Endodermal cell (in vitro differentiated cells): ENCODE measurements around the gene CD2. TPM values are rescaled to one million over a fixed set of nuclear protein-coding genes. Genes with fewer than 3 reads are reported as not detected.
A peak's percentile ranks its signal among the peaks of the same experiment; 100 is the strongest.

Experiments
- DNase-seq: peaks from one replicate; pipeline ENCODE4 v3.0.0-alpha.2; 2017
- H3K27ac ChIP-seq: 2 replicates; pipeline ENCODE4 v1.5.1; 2013; ENCODE audit warnings: mild to moderate bottlenecking, low read depth, low read length, moderate library complexity
- H3K27me3 ChIP-seq: 2 replicates; pipeline ENCODE4 v1.6.1; 2013; ENCODE audit warnings: mild to moderate bottlenecking, low read length, moderate library complexity; ENCODE audit not compliant: insufficient read depth, control insufficient read depth, poor library complexity, severe bottlenecking
- H3K36me3 ChIP-seq: 2 replicates; pipeline ENCODE4 v1.7.0; 2013; ENCODE audit warnings: mild to moderate bottlenecking, low read length, moderate library complexity; ENCODE audit not compliant: control insufficient read depth, insufficient read depth
- H3K4me1 ChIP-seq: one replicate; pipeline ENCODE4 v1.7.0; 2013; ENCODE audit warnings: low read length; ENCODE audit not compliant: control insufficient read depth, insufficient read depth
- H3K4me3 ChIP-seq: 2 replicates; pipeline ENCODE4 v1.5.1; 2013; ENCODE audit warnings: mild to moderate bottlenecking, low read length, moderate library complexity
- H3K9ac ChIP-seq: 2 replicates; pipeline ENCODE4 v1.6.1; 2013; ENCODE audit warnings: mild to moderate bottlenecking, low read length, moderate library complexity; ENCODE audit not compliant: poor library complexity, severe bottlenecking; ENCODE audit errors: extremely low read depth
- H3K9me3 ChIP-seq: 2 replicates; pipeline ENCODE4 v1.6.1; 2013; ENCODE audit warnings: mild to moderate bottlenecking, low read length, moderate library complexity; ENCODE audit not compliant: control insufficient read depth
- H3K27ac Mint-ChIP-seq: 2 replicates; pipeline ENCODE4 v1.8.0; 2020; ENCODE audit warnings: mixed read lengths
- H3K27me3 Mint-ChIP-seq: 2 replicates; pipeline ENCODE4 v1.8.0; 2021; ENCODE audit warnings: mild to moderate bottlenecking, mixed read lengths; ENCODE audit not compliant: insufficient read depth
- H3K36me3 Mint-ChIP-seq: 2 replicates; pipeline ENCODE4 v1.8.0; 2020; ENCODE audit warnings: low read depth, mixed read lengths
- H3K4me1 Mint-ChIP-seq: 2 replicates; pipeline ENCODE4 v1.8.0; 2020; ENCODE audit warnings: mixed read lengths
- H3K4me3 Mint-ChIP-seq: 2 replicates; pipeline ENCODE4 v1.8.0; 2020; ENCODE audit warnings: mild to moderate bottlenecking, moderate library complexity, mixed read lengths
- H3K9me3 Mint-ChIP-seq: 2 replicates; pipeline ENCODE4 v1.8.0; 2020; ENCODE audit warnings: mild to moderate bottlenecking, mixed read lengths
- WGBS, 2 experiments: methylation state at CpG; one replicate each; pipeline versions ENCODE4 v1.1.5 to v1.1.7; 2013; ENCODE audit warnings: missing lambda C conversion rate in 2 of 2, mixed read lengths in 1 of 2; ENCODE audit not compliant: insufficient coverage in 1 of 2, insufficient read length in 1 of 2; 5-methylcytosine and 5-hydroxymethylcytosine counted together
- total RNA-seq, 2 donors: library from RNA; stranded (reverse); fragmentation: NEBNext Ultra II Directional in 1 of 2; extraction: Animal tissue kit (Norgen Biotek cat#: 25700) in 1 of 2; gene quantifications; 2 replicates in 1 of 2; 3 replicates in 1 of 2; pipeline ENCODE4 v1.2.1, GENCODE V29; 2021
- TF ChIP-seq, protein P1 (sequence below): fragments of 200-600 bp; sonication (generic); conservative IDR thresholded peaks from 2 replicates; pipeline ENCODE4 v1.5.0; 2021; ENCODE audit warnings: antibody characterized with exemption, mild to moderate bottlenecking

CD2 gene
- total RNA-seq, 2 donors from 2014 or later: not detected

DNA sequence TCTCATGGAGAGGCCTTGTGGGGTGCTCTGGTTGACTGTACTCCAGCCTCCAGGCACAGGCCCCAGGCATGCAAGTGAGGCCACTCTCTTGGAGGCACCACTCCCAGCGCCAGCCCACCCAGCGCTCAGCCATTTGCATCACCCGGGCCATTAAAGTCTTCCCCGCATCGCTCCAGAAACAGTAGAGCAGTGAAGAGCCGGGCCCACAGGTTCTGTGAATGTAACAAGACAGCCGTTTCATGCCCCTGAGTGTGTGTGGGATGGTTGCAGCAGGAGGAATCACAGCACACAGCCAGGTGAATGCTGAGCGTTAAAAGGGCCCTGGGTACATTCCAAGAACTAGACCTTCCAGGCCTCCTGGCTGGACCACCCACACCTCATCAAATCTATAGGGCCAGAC is 19.0 kb upstream of the CD2 start:
- no peaks in the 10 kb centered on the region for H3K4me1 ChIP-seq
- no peaks in the 10 kb centered on the region for H3K36me3 Mint-ChIP-seq
- no peak overlapping the region for H3K27ac Mint-ChIP-seq

DNA sequence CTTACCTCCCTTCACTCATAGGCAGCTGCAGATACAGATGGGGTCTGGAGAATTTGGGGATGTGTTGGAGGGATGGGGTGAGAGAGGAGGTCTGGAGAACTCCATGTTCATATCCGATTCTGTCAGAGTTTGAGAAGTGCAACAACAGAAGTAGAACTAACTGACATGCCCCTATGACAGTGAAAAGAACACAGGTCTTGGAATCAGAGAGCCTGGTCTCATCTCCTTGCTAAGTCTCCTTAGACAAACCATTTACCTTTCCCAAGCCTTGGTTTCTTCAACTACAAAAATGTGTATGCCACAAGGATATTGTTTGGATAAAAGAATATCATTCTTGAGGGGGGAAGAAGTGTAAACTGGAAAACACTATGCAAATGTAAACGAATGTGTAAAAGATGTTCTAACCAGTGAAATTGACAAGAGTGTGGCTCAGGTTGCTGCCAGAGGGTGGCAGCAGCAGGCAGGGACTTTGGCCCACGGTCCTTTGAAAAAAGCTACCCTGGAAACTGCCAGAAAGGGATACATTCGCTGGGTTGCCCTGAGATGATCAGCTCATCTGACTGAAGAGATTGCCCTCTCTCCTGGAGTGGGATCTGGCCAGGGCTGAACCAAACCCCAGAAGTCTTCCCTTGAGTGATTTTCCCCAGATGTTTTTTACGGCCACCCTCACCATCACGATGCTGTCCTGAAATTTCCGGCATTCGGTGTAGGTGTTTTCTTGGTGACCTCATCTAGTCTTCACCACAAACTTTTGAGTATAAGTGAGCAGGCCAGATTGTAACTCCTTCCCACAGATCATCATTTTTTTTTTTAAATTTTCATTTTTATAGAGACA is 17.0 kb upstream of the CD2 start:
- no peaks in the 10 kb centered on the region for H3K4me1 Mint-ChIP-seq

More for the DNA sequence above, 19.0 kb upstream of the CD2 start:
- DNase-seq: peak; percentile 26
- H3K9me3 Mint-ChIP-seq: no peaks in the 10 kb centered on the region
- H3K27ac ChIP-seq: no peak overlapping the region
- H3K27me3 ChIP-seq: no peaks in the 10 kb centered on the region
- H3K4me3 ChIP-seq: no peak overlapping the region
- no peaks in the 10 kb centered on the region for H3K4me1 Mint-ChIP-seq
- no peaks in the 10 kb centered on the region for H3K36me3 ChIP-seq
- H3K4me3 Mint-ChIP-seq: no peak overlapping the region
- TF ChIP-seq, protein P1, sequence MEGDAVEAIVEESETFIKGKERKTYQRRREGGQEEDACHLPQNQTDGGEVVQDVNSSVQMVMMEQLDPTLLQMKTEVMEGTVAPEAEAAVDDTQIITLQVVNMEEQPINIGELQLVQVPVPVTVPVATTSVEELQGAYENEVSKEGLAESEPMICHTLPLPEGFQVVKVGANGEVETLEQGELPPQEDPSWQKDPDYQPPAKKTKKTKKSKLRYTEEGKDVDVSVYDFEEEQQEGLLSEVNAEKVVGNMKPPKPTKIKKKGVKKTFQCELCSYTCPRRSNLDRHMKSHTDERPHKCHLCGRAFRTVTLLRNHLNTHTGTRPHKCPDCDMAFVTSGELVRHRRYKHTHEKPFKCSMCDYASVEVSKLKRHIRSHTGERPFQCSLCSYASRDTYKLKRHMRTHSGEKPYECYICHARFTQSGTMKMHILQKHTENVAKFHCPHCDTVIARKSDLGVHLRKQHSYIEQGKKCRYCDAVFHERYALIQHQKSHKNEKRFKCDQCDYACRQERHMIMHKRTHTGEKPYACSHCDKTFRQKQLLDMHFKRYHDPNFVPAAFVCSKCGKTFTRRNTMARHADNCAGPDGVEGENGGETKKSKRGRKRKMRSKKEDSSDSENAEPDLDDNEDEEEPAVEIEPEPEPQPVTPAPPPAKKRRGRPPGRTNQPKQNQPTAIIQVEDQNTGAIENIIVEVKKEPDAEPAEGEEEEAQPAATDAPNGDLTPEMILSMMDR: no peak
- no peaks in the 10 kb centered on the region for H3K27me3 Mint-ChIP-seq
- no peaks in the 10 kb centered on the region for H3K9me3 ChIP-seq
- no peak overlapping the region for H3K9ac ChIP-seq
- WGBS, 2 experiments: 84 to 92% methylated on average over 7 to 8 of the region's 8 CpGs

DNA sequence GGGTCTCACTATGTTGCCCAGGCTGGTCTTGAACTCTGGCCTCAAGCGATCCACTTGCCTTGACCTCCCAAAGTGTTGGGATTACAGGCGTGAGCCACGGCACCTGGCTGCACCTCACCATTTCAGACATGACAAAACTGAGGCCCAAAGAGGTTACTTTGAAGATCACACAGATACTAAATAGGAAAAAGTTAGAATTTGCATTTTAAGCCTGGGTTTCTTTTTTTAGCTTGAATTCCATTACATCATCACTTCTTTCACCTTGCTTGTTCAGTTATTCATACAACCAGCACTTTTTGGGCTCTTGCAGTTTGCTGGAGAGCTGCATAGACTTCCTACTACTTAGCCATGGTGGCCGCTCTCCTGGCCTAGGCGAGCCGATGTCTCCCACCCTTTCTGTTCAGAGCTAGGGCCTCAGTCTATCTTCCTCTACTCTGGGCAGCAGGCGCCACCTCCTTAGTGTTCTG is 16.3 kb upstream of the CD2 start:
- DNase-seq: peak; percentile 32
- no peaks in the 10 kb centered on the region for H3K36me3 ChIP-seq
- H3K27me3 ChIP-seq: no peaks in the 10 kb centered on the region
- Mint-ChIP-seq H3K27me3 (peaks cover under 1% of the 10 kb centered on the region), H3K9me3 (peaks cover 17% of the 10 kb centered on the region), H3K4me1 (no peaks in the 10 kb centered on the region), H3K27ac (no peak overlapping the region), H3K4me3 (no peak overlapping the region), H3K36me3 (peaks cover 1% of the 10 kb centered on the region)
- 87 to 92% methylated on average over 5 to 7 of the region's 7 CpGs for WGBS, 2 experiments
- H3K27ac ChIP-seq: no peak overlapping the region
- H3K4me3 ChIP-seq: no peak overlapping the region
- peaks cover 4% of the 10 kb centered on the region for H3K9me3 ChIP-seq
- H3K4me1 ChIP-seq: no peaks in the 10 kb centered on the region
- no peak overlapping the region for H3K9ac ChIP-seq
- TF ChIP-seq, protein P1: no peak

More for the DNA sequence above, 17.0 kb upstream of the CD2 start:
- Mint-ChIP-seq H3K27ac (no peak overlapping the region), H3K27me3 (no peaks in the 10 kb centered on the region), H3K36me3 (no peaks in the 10 kb centered on the region), H3K4me3 (no peak overlapping the region), H3K9me3 (peaks cover 11% of the 10 kb centered on the region)
- H3K27me3 ChIP-seq: no peaks in the 10 kb centered on the region
- TF ChIP-seq, protein P1: peak; percentile 93
- 61 to 63% methylated on average over 7 to 8 of the region's 8 CpGs for WGBS, 2 experiments
- no peaks in the 10 kb centered on the region for H3K4me1 ChIP-seq
- no peaks in the 10 kb centered on the region for H3K9me3 ChIP-seq
- no peak overlapping the region for H3K9ac ChIP-seq
- DNase-seq: peak; percentile 88
- H3K4me3 ChIP-seq: no peak overlapping the region
- H3K36me3 ChIP-seq: no peaks in the 10 kb centered on the region
- H3K27ac ChIP-seq: no peak overlapping the region
